Coronary artery (tissue), 2 donors: ENCODE measurements around the gene GRIN2D.
"Not testable (repeated sequence)": the region's sequence is repeated elsewhere in the genome, so short reads cannot be mapped to it uniquely, and the experiment has no call there.

Experiments used
- DNase-seq: peaks from one replicate; pipeline ENCODE4 v3.0.0-alpha.2; 2017; ENCODE audit warnings: low spot score
- H3K27ac ChIP-seq, 2 donors: fragments of 200-600 bp; sonication (generic); one replicate each; pipeline ENCODE4 v1.5.1; 2016 to 2019
- H3K4me3 ChIP-seq: fragments of 200-600 bp; sonication (generic); 2 replicates; pipeline ENCODE4 v1.5.1; 2016; ENCODE audit warnings: mild to moderate bottlenecking, moderate library complexity
- CTCF ChIP-seq: fragments of 200-600 bp; sonication (generic); IDR thresholded peaks from one replicate; pipeline ENCODE4 v1.5.1; 2019; ENCODE audit warnings: antibody characterized with exemption

Gene GRIN2D

GRCh38 chr19:48382286-48382685 is 11.2 kb upstream of the GRIN2D start:
- DNase-seq, result no peak
- TF ChIP-seq CTCF, result no peak
- Histone ChIP-seq H3K4me3 (no peak overlapping the region), H3K27ac (no peak overlapping the region)

GRCh38 chr19:48385461-48386087 is 7.9 kb upstream of the GRIN2D start:
- no peak for TF ChIP-seq CTCF
- Histone ChIP-seq H3K4me3 (no peak overlapping the region), H3K27ac (no peak overlapping the region)
- DNase-seq, result no peak

- Histone ChIP-seq H3K27ac (no peak overlapping the region), H3K4me3 (no peak overlapping the region)
- TF ChIP-seq CTCF, result no peak
- no peak for DNase-seq
These were observed 6.5 kb upstream of the GRIN2D start for GRCh38 chr19:48386981-48387380.

GRCh38 chr19:48390188-48391099 is 3.0 kb upstream of the GRIN2D start:
- Histone ChIP-seq H3K4me3 (peak overlapping the region; percentile 86), H3K27ac (peak overlapping the region; percentile 91 to 92)
- TF ChIP-seq CTCF, result peak; percentile 56
- peak; percentile 83 for DNase-seq

GRCh38 chr19:48391100-48392005 is 2.1 kb upstream of the GRIN2D start, which contains the start of gene KDELR1:
Gene KDELR1 (minus strand): TSS chr19:48391551. CDS start chr19:48391358, 193 bp downstream.
- peak; percentile 87 for DNase-seq
- peak within 1 kb of the TSS; percentile 91 to 92 for H3K27ac ChIP-seq
- peak; percentile 84 for TF ChIP-seq CTCF
- peak within 1 kb of the TSS; percentile 86 for H3K4me3 ChIP-seq

- H3K27ac ChIP-seq, DNase-seq, H3K4me3 ChIP-seq: not testable (repeated sequence)
These were observed 1.5 kb upstream of the GRIN2D start for GRCh38 chr19:48392006-48392344.
